HEK293 (cell line): ENCODE measurements around the gene LCAT.

Experiments used
- CTCF ChIA-PET: fragments of 350-600 bp; formaldehyde crosslinking; extraction: SDS; loops from one replicate; lab custom pipeline; 2021; ENCODE audit warnings: antibody characterized with exemption; lab: Yijun Ruan, JAX
- POLR2A ChIA-PET: fragments of 300-600 bp; formaldehyde crosslinking; extraction: SDS; loops from one replicate; lab custom pipeline; 2020; ENCODE audit warnings: antibody characterized with exemption, inconsistent platforms; lab: Yijun Ruan, JAX
- H3K27ac ChIP-seq: fragments of 200-500 bp; sonication (Bioruptor generic); 2 replicates; pipeline ENCODE4 v1.5.1; 2014; ENCODE audit warnings: low read depth, low read length, control low read depth, inconsistent platforms; ENCODE audit errors: extremely low read depth
- H3K36me3 ChIP-seq, 2 experiments: fragments of 200-500 bp in 1 of 2; sonication (Bioruptor generic) in 1 of 2; 1 replicate in 1 of 2; 2 replicates in 1 of 2; pipeline ENCODE4 v1.5.1; 2014 to 2017; ENCODE audit warnings: inconsistent platforms in 2 of 2, low read length in 2 of 2; ENCODE audit not compliant: control insufficient read depth in 2 of 2, insufficient read depth in 1 of 2
- H3K4me1 ChIP-seq: fragments of 200-500 bp; sonication (Bioruptor generic); 2 replicates; pipeline ENCODE4 v1.5.1; 2014; ENCODE audit warnings: mild to moderate bottlenecking, low read length, inconsistent platforms; ENCODE audit not compliant: control insufficient read depth, insufficient read depth
- H3K4me3 ChIP-seq: 2 replicates; pipeline ENCODE4 v1.5.1; 2011; ENCODE audit warnings: low read depth, mild to moderate bottlenecking, control low read depth, low read length, moderate library complexity
- H3K9me3 ChIP-seq: fragments of 200-500 bp; sonication (Bioruptor generic); 2 replicates; pipeline ENCODE4 v1.5.1; 2014; ENCODE audit warnings: low read depth, low read length, inconsistent platforms; ENCODE audit not compliant: control insufficient read depth, insufficient read depth
- GLI4 ChIP-seq: fragments of 450-650 bp; formaldehyde crosslinking; IDR thresholded peaks from 2 replicates; pipeline ENCODE4 v1.5.1; 2016; ENCODE audit warnings: missing biosample characterization, missing genetic modification characterization
- ZNF184 ChIP-seq: fragments of 450-650 bp; IDR thresholded peaks from 2 replicates; pipeline ENCODE4 v1.5.1; 2018; ENCODE audit warnings: missing biosample characterization, mild to moderate bottlenecking, missing genetic modification characterization
- ZNF354C ChIP-seq: fragments of 450-650 bp; formaldehyde crosslinking; IDR thresholded peaks from 2 replicates; pipeline ENCODE4 v1.5.1; 2016; ENCODE audit warnings: missing biosample characterization, missing genetic modification characterization, low read depth, borderline replicate concordance
- ZNF366 ChIP-seq: fragments of 450-650 bp; formaldehyde crosslinking; conservative IDR thresholded peaks from 2 replicates; pipeline ENCODE4 v1.5.1; 2016; ENCODE audit warnings: missing biosample characterization, missing genetic modification characterization
- ZNF548 ChIP-seq: fragments of 450-650 bp; formaldehyde crosslinking; IDR thresholded peaks from 2 replicates; pipeline ENCODE4 v1.5.1; 2016; ENCODE audit warnings: missing biosample characterization, missing genetic modification characterization
- ZNF555 ChIP-seq: fragments of 450-650 bp; formaldehyde crosslinking; conservative IDR thresholded peaks from 2 replicates; pipeline ENCODE4 v1.5.1; 2017; ENCODE audit warnings: missing biosample characterization, mild to moderate bottlenecking, missing genetic modification characterization, inconsistent platforms
- ZNF600 ChIP-seq: fragments of 450-650 bp; formaldehyde crosslinking; IDR thresholded peaks from 2 replicates; pipeline ENCODE4 v1.5.1; 2016; ENCODE audit warnings: missing biosample characterization, missing genetic modification characterization
- ZNF660 ChIP-seq: fragments of 450-650 bp; IDR thresholded peaks from 2 replicates; pipeline ENCODE4 v1.5.1; 2018; ENCODE audit warnings: missing biosample characterization, mild to moderate bottlenecking, missing genetic modification characterization
- ZSCAN30 ChIP-seq: fragments of 450-650 bp; IDR thresholded peaks from 2 replicates; pipeline ENCODE4 v1.5.1; 2018; ENCODE audit warnings: missing biosample characterization, mild to moderate bottlenecking, missing genetic modification characterization, moderate library complexity
- TF ChIP-seq, protein P1 (sequence below): fragments of 450-650 bp; formaldehyde crosslinking; IDR thresholded peaks from 2 replicates; pipeline ENCODE4 v1.5.1; 2016; ENCODE audit warnings: missing biosample characterization, missing genetic modification characterization, low read depth
- TF ChIP-seq, protein P2 (sequence below): fragments of 450-650 bp; formaldehyde crosslinking; IDR thresholded peaks from 2 replicates; pipeline ENCODE4 v1.5.1; 2016; ENCODE audit warnings: missing biosample characterization, missing genetic modification characterization
- TF ChIP-seq, protein P3 (sequence below): sonication (generic); formaldehyde crosslinking; IDR thresholded peaks from 2 replicates; pipeline ENCODE4 v1.8.1; 2022; ENCODE audit warnings: mild to moderate bottlenecking, moderate library complexity, missing genetic modification reagents
- TF ChIP-seq, protein P4 (sequence below): fragments of 450-650 bp; formaldehyde crosslinking; IDR thresholded peaks from 2 replicates; pipeline ENCODE4 v1.5.1; 2016; ENCODE audit warnings: missing biosample characterization, missing genetic modification characterization, low read depth

Gene LCAT

DNA sequence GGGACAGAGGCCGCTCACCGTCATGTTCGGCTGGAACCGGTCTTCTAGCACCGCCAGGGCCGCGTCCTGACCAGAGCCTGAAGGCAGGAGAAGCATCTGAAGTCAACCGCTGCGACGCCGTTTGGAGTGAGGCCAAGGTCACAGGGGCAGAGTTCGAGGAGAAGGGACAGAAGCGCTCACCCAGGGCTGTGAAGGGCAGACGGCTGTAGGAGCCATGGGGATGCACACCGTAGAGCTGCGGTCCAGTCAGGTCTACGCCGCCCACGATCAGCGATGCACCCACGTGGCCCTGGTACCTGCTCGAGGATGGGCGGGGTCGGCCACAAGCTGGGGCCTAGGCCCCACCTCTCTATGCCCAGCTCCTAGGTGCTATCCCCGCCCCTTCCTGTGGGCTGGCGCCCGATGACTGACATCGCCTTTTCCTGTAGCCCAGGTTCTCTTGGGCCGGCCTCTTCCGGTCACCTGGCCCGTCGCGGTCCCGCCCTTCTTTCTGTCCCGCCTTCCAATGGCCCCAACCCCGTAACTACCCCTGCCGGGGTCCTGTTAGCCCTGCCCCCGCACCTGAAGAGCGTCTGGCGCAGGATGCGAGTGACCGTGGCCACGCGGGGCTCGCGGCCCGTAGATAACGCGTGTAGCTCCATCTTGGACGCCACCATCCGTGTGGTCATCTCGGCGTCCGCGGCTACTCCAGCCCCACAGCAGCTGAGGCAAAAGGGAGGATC lies 8.4 kb downstream of the LCAT start (continued):
- TF ChIP-seq, protein P1, sequence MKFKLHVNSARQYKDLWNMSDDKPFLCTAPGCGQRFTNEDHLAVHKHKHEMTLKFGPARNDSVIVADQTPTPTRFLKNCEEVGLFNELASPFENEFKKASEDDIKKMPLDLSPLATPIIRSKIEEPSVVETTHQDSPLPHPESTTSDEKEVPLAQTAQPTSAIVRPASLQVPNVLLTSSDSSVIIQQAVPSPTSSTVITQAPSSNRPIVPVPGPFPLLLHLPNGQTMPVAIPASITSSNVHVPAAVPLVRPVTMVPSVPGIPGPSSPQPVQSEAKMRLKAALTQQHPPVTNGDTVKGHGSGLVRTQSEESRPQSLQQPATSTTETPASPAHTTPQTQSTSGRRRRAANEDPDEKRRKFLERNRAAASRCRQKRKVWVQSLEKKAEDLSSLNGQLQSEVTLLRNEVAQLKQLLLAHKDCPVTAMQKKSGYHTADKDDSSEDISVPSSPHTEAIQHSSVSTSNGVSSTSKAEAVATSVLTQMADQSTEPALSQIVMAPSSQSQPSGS: no peak
- TF ChIP-seq, protein P2, sequence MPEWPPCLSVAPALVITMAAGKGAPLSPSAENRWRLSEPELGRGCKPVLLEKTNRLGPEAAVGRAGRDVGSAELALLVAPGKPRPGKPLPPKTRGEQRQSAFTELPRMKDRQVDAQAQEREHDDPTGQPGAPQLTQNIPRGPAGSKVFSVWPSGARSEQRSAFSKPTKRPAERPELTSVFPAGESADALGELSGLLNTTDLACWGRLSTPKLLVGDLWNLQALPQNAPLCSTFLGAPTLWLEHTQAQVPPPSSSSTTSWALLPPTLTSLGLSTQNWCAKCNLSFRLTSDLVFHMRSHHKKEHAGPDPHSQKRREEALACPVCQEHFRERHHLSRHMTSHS (tag by site-specific recombination): no peak
- TF ChIP-seq ZSCAN30 (tag by site-specific recombination) (no peak), ZNF366 (tag by site-specific recombination) (peak; percentile 64)
- TF ChIP-seq, all 188 proteins: peak for 56

DNA sequence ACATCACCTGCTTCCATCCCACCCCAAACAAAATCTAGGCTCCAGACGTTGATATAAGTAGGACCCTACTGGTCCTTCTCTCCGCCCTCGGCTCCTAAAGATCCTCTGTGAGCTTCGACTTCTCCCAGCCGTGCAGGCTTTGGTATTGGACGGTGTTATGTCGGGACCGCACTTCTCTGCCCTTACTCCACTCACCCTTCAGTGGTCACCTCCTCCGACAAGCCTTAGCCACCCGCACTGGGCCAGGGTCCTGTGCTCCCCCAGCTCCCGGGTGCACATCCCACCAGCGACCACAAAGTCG lies 8.9 kb downstream of the LCAT start:
- Histone ChIP-seq H3K4me1 (no peaks in the 10 kb centered on the region), H3K27ac (no peak overlapping the region; the same call in 1 of the 2 replicates), H3K36me3 (peaks cover 0 to 23% of the 10 kb centered on the region in 2 experiments; a peak in 2 of 3 replicates), H3K4me3 (peak overlapping the region; percentile 46), H3K9me3 (no peaks in the 10 kb centered on the region)
- CTCF ChIA-PET: interaction anchor here (0.6 to 2.6 kb wide), 7 partner anchors 8 to 454 kb away, joined by 3 to 17 read pairs (median 3); partner anchors contain the start of gene NRN1L
- peak; percentile 79 for TF ChIP-seq ZNF600 (tag by site-specific recombination)
- TF ChIP-seq ZNF184 (tag by site-specific recombination): no peak
- POLR2A ChIA-PET: interaction anchor here (0.6 to 2.5 kb wide), 24 partner anchors 9 to 414 kb away, joined by 3 to 16 read pairs (median 5); partner anchors contain the start of genes ACD, CTCF, DDX28 and DUS2

DNA sequence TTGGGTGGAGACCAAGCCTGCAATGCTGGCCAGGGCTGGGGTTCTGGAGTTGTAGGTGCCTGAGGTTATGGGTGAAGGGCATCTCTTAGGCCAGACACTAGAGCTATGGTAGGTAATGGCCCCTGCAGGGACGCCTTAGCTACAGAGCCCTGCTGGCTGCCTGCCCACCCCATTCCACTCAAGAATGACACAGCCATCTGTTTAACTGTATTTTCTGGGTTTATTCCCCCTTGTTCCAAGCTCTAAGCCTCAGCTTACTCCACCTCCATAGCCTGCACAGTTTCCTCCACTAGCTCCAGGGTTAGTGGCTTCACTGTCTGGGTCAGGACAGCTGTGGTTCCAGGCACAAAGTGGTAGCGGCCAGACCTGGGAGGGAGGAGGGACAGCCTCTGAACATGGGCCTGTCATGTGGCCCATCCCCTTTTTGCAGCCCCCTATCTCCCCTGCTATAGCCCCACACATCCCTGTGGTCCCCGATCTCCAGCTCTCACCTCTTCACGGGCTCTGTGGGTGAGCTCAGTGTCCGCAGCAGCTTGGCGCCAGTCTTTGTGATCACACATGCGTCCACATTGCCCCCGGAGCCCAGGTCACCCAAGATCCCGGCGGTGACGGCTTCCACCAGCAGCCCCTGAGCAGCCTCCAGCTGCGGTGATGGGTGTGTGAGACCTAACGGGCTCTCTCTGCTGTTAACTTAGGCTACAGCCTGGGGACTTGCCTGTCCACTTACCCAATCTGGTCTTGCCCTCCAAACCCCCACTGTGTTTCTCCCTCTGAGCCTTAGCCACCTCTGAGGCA lies 9.4 kb downstream of the LCAT start:
- TF ChIP-seq ZNF354C (tag by site-specific recombination) (no peak), ZNF555 (tag by site-specific recombination) (no peak), ZNF548 (no peak), ZNF660 (tag by site-specific recombination) (no peak), GLI4 (tag by site-specific recombination) (no peak)
- TF ChIP-seq, protein P3, sequence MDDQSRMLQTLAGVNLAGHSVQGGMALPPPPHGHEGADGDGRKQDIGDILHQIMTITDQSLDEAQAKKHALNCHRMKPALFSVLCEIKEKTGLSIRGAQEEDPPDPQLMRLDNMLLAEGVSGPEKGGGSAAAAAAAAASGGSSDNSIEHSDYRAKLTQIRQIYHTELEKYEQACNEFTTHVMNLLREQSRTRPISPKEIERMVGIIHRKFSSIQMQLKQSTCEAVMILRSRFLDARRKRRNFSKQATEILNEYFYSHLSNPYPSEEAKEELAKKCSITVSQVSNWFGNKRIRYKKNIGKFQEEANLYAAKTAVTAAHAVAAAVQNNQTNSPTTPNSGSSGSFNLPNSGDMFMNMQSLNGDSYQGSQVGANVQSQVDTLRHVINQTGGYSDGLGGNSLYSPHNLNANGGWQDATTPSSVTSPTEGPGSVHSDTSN: no peak
- TF ChIP-seq, protein P4, sequence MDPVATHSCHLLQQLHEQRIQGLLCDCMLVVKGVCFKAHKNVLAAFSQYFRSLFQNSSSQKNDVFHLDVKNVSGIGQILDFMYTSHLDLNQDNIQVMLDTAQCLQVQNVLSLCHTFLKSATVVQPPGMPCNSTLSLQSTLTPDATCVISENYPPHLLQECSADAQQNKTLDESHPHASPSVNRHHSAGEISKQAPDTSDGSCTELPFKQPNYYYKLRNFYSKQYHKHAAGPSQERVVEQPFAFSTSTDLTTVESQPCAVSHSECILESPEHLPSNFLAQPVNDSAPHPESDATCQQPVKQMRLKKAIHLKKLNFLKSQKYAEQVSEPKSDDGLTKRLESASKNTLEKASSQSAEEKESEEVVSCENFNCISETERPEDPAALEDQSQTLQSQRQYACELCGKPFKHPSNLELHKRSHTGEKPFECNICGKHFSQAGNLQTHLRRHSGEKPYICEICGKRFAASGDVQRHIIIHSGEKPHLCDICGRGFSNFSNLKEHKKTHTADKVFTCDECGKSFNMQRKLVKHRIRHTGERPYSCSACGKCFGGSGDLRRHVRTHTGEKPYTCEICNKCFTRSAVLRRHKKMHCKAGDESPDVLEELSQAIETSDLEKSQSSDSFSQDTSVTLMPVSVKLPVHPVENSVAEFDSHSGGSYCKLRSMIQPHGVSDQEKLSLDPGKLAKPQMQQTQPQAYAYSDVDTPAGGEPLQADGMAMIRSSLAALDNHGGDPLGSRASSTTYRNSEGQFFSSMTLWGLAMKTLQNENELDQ: no peak
- TF ChIP-seq, all 188 proteins: peak for 0

More for the DNA sequence above, 9.4 kb downstream of the LCAT start:
- no peaks in the 10 kb centered on the region for H3K4me1 ChIP-seq
- ChIA-PET POLR2A (interaction anchor here (0.8 to 2.5 kb wide), 8 partner anchors 9 to 270 kb away, joined by 3 to 16 read pairs (median 8); partner anchors contain the start of genes LCAT, NRN1L, RANBP10 and TSNAXIP1), CTCF (interaction anchor here (0.6 to 2.6 kb wide), 7 partner anchors 9 to 265 kb away, joined by 3 to 17 read pairs (median 5); partner anchors contain the start of gene NRN1L)
- no peak overlapping the region for H3K27ac ChIP-seq
- peaks cover 0 to 23% of the 10 kb centered on the region in 2 experiments; a peak in 2 of 3 replicates for H3K36me3 ChIP-seq
- no peak overlapping the region for H3K4me3 ChIP-seq
- H3K9me3 ChIP-seq: no peaks in the 10 kb centered on the region
